ENCODE results near the gene SH3BGRL3. TPM values are rescaled to one million over a fixed set of nuclear protein-coding genes. Genes with fewer than 3 reads are reported as not detected.

SH3BGRL3 gene
- total and polyA plus RNA-seq, 2 of the 13 experiments (the other 11 are each of a cell fraction or from before 2014, with no cell fraction given) = 11.4 to 12.2 TPM

GRCh38 chr1:26252718-26253117 is 27.2 kb upstream of the SH3BGRL3 start (continued):
- TF ChIP-seq, protein P1, sequence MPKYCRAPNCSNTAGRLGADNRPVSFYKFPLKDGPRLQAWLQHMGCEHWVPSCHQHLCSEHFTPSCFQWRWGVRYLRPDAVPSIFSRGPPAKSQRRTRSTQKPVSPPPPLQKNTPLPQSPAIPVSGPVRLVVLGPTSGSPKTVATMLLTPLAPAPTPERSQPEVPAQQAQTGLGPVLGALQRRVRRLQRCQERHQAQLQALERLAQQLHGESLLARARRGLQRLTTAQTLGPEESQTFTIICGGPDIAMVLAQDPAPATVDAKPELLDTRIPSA (CRISPR knock-in tag; IDR thresholded peaks at IDR 0.05; ENCODE audit: borderline replicate concordance) = no peak
- no peak for TF ChIP-seq U2AF2 (IDR thresholded peaks at IDR 0.05; ENCODE audit: low read depth, low read length)

GRCh38 chr1:26254404-26254803 is 25.5 kb upstream of the SH3BGRL3 start:
- Histone ChIP-seq H2AFZ (ENCODE audit: low read length) (no peak overlapping the region), H3K27me3 (ENCODE audit: control insufficient read depth in 1 of 2, insufficient read depth in 2 of 2, low read length in 2 of 2) (no peaks in the 10 kb centered on the region), H3K9me3 (ENCODE audit: low read length) (no peaks in the 10 kb centered on the region), H3K27ac (ENCODE audit: extremely low read length, insufficient read depth, low read length) (no peak overlapping the region), H3K79me2 (ENCODE audit: insufficient read depth, low read length) (peaks cover 3% of the 10 kb centered on the region), H3K36me3 (replicated peaks in 1 of 2; ENCODE audit: control insufficient read depth in 1 of 2, insufficient read depth in 2 of 2, low read length in 2 of 2) (peaks cover 16 to 71% of the 10 kb centered on the region in 2 experiments), H3K9ac (ENCODE audit: insufficient read depth, low read depth, low read length) (no peak overlapping the region), H3K4me1 (ENCODE audit: insufficient read depth, low read length) (no peaks in the 10 kb centered on the region), H3K4me2 (ENCODE audit: low read depth, low read length) (no peak overlapping the region), H4K20me1 (ENCODE audit: insufficient read depth, low read length) (no peaks in the 10 kb centered on the region), H3K4me3 (replicated peaks in 1 of 3; ENCODE audit: insufficient read depth in 1 of 3, low read depth in 2 of 3, low read length in 3 of 3) (no peak overlapping the region)
- WGBS (ENCODE audit: low lambda C conversion rate) = 98% methylated on average over 3 of the region's 3 CpGs
- TF ChIP-seq TBX3 (IDR thresholded peaks at IDR 0.05; ENCODE audit: borderline replicate concordance) (no peak), ELK4 (CRISPR knock-in tag; IDR thresholded peaks at IDR 0.05; ENCODE audit: borderline replicate concordance) (no peak), ZNF329 (CRISPR knock-in tag; IDR thresholded peaks at IDR 0.05; ENCODE audit: low read depth) (no peak), GZF1 (CRISPR knock-in tag; IDR thresholded peaks at IDR 0.05) (no peak), MTF2 (CRISPR knock-in tag; IDR thresholded peaks at IDR 0.05; ENCODE audit: borderline replicate concordance) (no peak)
- ChIA-PET CTCF (ENCODE audit: low intra/inter-chr PET ratio, low total read pairs) (no interaction called here), POLR2A (no interaction called here)
- intact Hi-C loops (cut with micrococcal nuclease; ENCODE audit: unreplicated experiment) = no loop called here
- ATAC-seq (no peak), FAIRE-seq (no peak), DNase-seq (ENCODE audit: low spot score) (no peak)
- in situ Hi-C loops (cut with HindIII; ENCODE audit: extremely low pct_ligation_motif_present, low pct_unique_long_range_greater_than_20kb) = no loop called here
- BruUV-seq (replicated peaks) = no TSS peak
